Testis (tissue), 3 donors: ENCODE measurements around the gene HYAL4. TPM values are rescaled to one million over a fixed set of nuclear protein-coding genes. Genes with fewer than 3 reads are reported as not detected.
A peak's percentile ranks its signal among the peaks of the same experiment; 100 is the strongest.
"Not testable (repeated sequence)": the region's sequence is repeated elsewhere in the genome, so short reads cannot be mapped to it uniquely, and the experiment has no call there.

Experiments
- DNase-seq: peaks from one replicate; pipeline ENCODE4 v3.0.0-alpha.2; 2019
- H3K27ac ChIP-seq, 2 donors: fragments of 200-600 bp; sonication (generic); one replicate each; pipeline ENCODE4 v1.5.1; 2019
- H3K27me3 ChIP-seq: fragments of 200-600 bp; sonication (generic); one replicate; pipeline ENCODE4 v1.5.1; 2019
- H3K36me3 ChIP-seq: fragments of 200-600 bp; sonication (generic); one replicate; pipeline ENCODE4 v1.5.1; 2017; ENCODE audit warnings: low read depth; ENCODE audit errors: missing control alignments
- H3K4me1 ChIP-seq: fragments of 200-600 bp; sonication (generic); one replicate; pipeline ENCODE4 v1.5.1; 2019
- H3K4me3 ChIP-seq, 2 donors: fragments of 200-600 bp; sonication (generic); one replicate each; pipeline ENCODE4 v1.5.1; 2017 to 2019
- H3K9me3 ChIP-seq: fragments of 200-600 bp; sonication (generic); one replicate; pipeline ENCODE4 v1.5.1; 2017
- CTCF ChIP-seq, 3 experiments: fragments of 450-650 bp in 2 of 3; fragments of 200-600 bp in 1 of 3; sonication (generic) in 1 of 3; IDR thresholded peaks; one replicate each; pipeline ENCODE4 v1.5.1; 2016 to 2019; ENCODE audit warnings: antibody characterized with exemption in 3 of 3, mild to moderate bottlenecking in 2 of 3, moderate library complexity in 1 of 3
- POLR2A ChIP-seq: fragments of 450-650 bp; IDR thresholded peaks from one replicate; pipeline ENCODE4 v1.6.1; 2017; ENCODE audit warnings: antibody characterized with exemption, mild to moderate bottlenecking, moderate library complexity
- WGBS, 2 donors: methylation state at CpG; one replicate each; pipeline ENCODE4 v1.1.5; 2018; 5-methylcytosine and 5-hydroxymethylcytosine counted together
- intact Hi-C: fragments of 100-400 bp; cut with DNase I; formaldehyde crosslinking; loops from one replicate; pipeline ENCODE4 v1.15.1; 2023; ENCODE audit warnings: low total_unique reads
- polyA plus RNA-seq: library from polyadenylated mRNA; stranded (reverse); fragments of 350-450 nt; fragmentation: Illumina TruSeq; extraction: RNeasy Lipid Tissue Mini Kit (QIAGEN cat#74804); gene quantifications from one replicate; pipeline ENCODE4 v1.2.3, GENCODE V29; 2014; ENCODE audit warnings: low read depth, low replicate concordance; ENCODE audit not compliant: insufficient read depth
- total RNA-seq, 2 donors: library from RNA; depleted of rRNA; stranded (reverse); fragments of >200 nt; gene quantifications; one replicate each; pipeline ENCODE4 v1.2.3, GENCODE V29; 2016

HYAL4 gene
- total and polyA plus RNA-seq, 3 donors from 2014 or later: 2.4 to 6.8 (median 3.6) TPM

GRCh38 chr7:123888192-123888591, 43.2 kb downstream of the HYAL4 start:
- Histone ChIP-seq H3K27me3 (no peaks in the 10 kb centered on the region), H3K27ac (no peak overlapping the region), H3K9me3 (no peaks in the 10 kb centered on the region), H3K4me3 (no peak overlapping the region), H3K4me1 (no peaks in the 10 kb centered on the region), H3K36me3 (no peaks in the 10 kb centered on the region)
- TF ChIP-seq CTCF (IDR thresholded peaks at IDR 0.05) (no peak), POLR2A (no peak)
- intact Hi-C loops: no loop called here
- DNase-seq: no peak

- H3K27me3 ChIP-seq, H3K27ac ChIP-seq, H3K36me3 ChIP-seq, H3K4me1 ChIP-seq, DNase-seq, intact Hi-C loops, H3K9me3 ChIP-seq, H3K4me3 ChIP-seq: not testable (repeated sequence)
- WGBS, 2 donors: 87 to 94% methylated on average over 7 to 10 of the region's 10 CpGs
These were observed 49.8 kb downstream of the HYAL4 start for GRCh38 chr7:123894753-123895152.

- H3K36me3 ChIP-seq: no peaks in the 10 kb centered on the region
- WGBS, 2 donors: 84 to 86% methylated on average over 1 of the region's 1 CpG
- intact Hi-C loops: no loop called here
- no peaks in the 10 kb centered on the region for H3K9me3 ChIP-seq
- H3K4me1 ChIP-seq: no peaks in the 10 kb centered on the region
- no peak overlapping the region for H3K4me3 ChIP-seq
- H3K27ac ChIP-seq: no peak overlapping the region
- H3K27me3 ChIP-seq: no peaks in the 10 kb centered on the region
- no peak for DNase-seq
- no peak for TF ChIP-seq POLR2A
- TF ChIP-seq CTCF (IDR thresholded peaks at IDR 0.05): no peak
These were observed 56.1 kb downstream of the HYAL4 start for GRCh38 chr7:123901101-123901500.

GRCh38 chr7:123905714-123906113, 60.7 kb downstream of the HYAL4 start:
- Histone ChIP-seq H3K4me1 (no peaks in the 10 kb centered on the region), H3K9me3 (no peaks in the 10 kb centered on the region), H3K27me3 (no peaks in the 10 kb centered on the region), H3K27ac (no peak overlapping the region), H3K36me3 (no peaks in the 10 kb centered on the region), H3K4me3 (no peak overlapping the region)
- intact Hi-C loops: no loop called here
- TF ChIP-seq CTCF (IDR thresholded peaks at IDR 0.05) (no peak), POLR2A (no peak)
- DNase-seq: no peak

- intact Hi-C loops: no loop called here
- no peaks in the 10 kb centered on the region for H3K27me3 ChIP-seq
- H3K4me1 ChIP-seq: no peaks in the 10 kb centered on the region
- no peaks in the 10 kb centered on the region for H3K36me3 ChIP-seq
- no peak overlapping the region for H3K4me3 ChIP-seq
- TF ChIP-seq POLR2A (no peak), CTCF (IDR thresholded peaks at IDR 0.05) (peak in 2 of 3 experiments; percentile 22 to 24)
- 34 to 55% methylated on average over 2 of the region's 2 CpGs for WGBS, 2 donors
- no peak for DNase-seq
- H3K27ac ChIP-seq: no peak overlapping the region
- no peaks in the 10 kb centered on the region for H3K9me3 ChIP-seq
These were observed 71.3 kb downstream of the HYAL4 start for GRCh38 chr7:123916240-123916724.
